IPS DF 4.7 (cell line): ENCODE measurements around the gene UBXN4.
"Not testable (repeated sequence)": the region's sequence is repeated elsewhere in the genome, so short reads cannot be mapped to it uniquely, and the experiment has no call there.

Source experiments
- DNase-seq: peaks from one replicate; pipeline ENCODE4 v3.0.0-alpha.2; 2013; ENCODE audit warnings: low spot score; ENCODE audit errors: extremely low read depth

The UBXN4 gene

GRCh38 chr2:135762530-135762929, 20.9 kb downstream of the UBXN4 start:
- DNase-seq, result no peak

GRCh38 chr2:135768863-135769262, 27.2 kb downstream of the UBXN4 start:
- DNase-seq, result no peak

DNA sequence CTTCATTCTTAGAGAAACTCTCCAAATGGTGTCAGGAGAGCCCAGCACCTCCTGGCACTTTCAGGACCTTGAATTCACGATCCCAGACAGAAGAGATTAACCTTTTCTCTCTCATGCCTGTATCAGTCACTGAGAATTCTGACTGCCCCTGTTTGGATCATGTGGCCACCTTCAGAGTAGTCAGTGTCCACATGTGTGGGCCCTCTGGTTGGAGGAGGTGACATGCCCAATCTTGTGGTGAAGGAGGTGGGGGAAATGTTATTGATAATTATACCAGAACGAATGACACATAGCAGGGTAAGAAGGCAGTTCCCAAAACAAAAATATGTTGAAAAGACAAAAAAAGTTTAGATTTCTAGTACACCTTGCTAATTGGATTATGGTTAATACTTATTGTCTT, 31.7 kb downstream of the UBXN4 start:
- DNase-seq, result no peak

DNA sequence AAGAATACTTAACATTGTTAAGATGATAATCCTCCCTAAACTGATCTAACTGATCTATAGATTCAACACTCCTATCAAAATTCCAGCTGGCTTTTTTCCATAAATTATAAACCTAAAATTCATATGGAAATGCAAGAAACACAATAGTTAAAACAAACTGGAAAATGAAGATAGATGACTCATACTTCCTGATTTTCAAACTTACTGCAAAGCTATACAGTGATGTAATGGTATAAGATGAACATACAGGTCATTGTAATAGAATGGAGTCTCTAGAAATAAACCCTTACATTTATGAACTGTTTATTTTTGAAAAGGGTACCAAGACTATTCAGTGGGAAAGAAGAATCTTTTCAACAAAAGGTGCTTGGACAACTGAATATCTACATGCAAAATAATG, 32.3 kb downstream of the UBXN4 start:
- DNase-seq, result no peak

- DNase-seq, result no peak
Observed at GRCh38 chr2:135775420-135775819, 33.8 kb downstream of the UBXN4 start.

DNA sequence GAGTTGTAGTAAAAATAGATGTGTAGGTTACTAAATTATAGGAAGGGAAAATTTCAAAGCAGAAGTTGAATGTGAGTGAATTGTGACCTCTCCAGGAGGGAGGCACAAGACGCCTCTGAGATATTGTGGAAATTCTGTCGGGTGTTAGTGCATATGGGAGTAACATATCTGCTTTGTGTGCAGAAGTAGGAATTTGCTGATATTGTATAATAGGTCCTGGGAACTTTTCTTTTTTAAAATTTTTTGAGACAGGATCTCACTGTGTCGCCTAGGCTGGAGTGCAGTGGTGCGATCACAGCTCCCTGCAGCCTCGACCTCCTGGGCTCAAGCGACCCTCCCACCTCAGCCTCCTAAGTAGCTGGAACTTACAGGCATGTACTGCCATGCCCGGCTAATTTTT, 34.7 kb downstream of the UBXN4 start:
- no peak for DNase-seq

- no peak for DNase-seq
Observed at GRCh38 chr2:135782231-135782630, 40.6 kb downstream of the UBXN4 start.

DNA sequence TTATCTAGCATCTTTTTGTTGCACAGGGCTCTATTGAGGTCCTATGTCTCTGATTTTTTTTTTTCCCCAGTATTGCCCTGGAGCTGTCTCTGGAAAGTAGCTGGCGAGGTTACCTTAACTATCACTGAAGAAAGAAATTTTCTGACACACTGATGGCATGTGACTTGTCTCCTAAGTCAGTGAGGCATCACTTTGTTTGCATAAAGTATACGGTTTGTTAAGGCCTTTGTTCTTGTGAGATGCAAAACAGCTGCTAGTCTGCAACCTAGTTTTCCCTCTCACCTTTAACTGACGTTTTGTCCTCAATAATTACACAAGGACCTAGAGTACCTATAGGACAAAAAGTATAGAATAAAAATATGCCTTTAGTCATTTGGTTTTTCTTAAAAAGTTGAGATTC, 41.8 kb downstream of the UBXN4 start:
- DNase-seq, result no peak

DNA sequence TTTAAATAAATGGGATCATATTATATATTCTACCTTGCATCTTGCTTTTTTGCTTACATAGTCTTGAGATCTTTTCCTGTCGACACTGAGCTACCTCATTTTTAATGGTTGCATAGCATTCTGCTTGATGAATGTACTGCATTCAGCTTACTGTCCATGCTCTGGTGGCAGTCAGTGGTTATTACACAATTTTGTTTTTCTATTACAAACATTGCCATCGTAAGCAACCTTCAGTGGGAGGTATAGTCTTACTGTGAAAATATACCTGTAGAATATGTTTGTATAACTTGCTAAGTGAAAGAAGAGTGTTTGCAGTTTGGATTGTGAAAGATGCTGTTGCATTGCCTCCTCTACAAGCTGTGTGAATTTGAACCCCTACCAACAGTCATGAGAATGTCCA, 43.4 kb downstream of the UBXN4 start:
- DNase-seq, result no peak

DNA sequence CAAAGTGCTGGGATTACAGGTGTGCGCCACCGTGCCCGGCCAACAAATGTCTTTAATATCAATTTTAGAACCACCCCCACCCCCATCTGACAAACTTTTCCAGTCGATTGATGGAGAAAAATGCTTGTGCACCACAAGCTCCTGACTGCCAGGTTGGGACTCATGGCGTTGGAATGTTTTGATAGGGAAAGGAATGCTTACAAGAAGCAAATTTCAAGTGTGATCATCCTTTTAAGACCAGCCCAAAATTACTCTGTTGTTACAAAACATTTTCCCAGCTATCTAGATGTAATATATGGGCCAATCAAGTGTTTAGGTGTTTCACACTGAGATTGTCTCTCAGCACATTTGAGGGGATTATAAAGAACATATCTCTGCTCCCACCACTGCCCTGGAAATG, 45.2 kb downstream of the UBXN4 start:
- DNase-seq, result no peak

GRCh38 chr2:135790423-135790822, 48.8 kb downstream of the UBXN4 start:
- DNase-seq, result no peak

DNA sequence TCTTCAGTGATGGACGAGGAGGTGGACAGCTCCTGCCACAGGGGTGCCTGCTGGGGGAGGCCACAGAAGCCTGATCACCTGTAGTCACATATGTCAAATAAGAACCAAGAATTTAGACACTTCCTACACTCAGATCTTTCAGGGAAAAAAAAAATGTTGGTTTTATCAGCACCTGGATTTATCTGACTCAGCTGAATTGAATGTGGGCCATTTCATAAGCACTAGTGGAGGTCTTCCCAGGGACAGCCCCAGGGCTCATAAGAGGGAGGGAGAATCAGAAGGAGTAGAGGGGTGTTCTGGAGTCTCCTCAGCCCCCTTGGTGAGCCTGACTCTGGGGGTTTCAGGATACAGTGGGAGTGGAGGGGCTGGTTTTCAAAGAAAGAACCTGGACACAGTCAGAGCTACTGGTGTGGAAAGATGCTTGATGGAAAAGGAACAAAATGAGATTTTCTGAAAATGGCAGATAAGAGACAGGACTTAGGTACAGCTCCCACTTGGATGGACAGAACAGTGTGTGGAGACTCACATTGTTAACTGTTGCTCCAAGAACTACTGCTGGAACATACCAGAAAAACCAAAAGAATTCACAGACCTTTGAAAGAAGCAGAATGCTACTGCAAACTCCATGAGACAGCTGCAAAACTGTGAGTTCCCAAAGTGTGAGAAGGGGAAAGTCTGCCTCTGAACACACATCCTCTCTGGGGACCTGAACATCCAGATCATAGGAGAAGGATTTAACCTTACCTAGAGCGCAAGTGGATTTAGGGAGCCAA, 49.9 kb downstream of the UBXN4 start:
- no peak for DNase-seq

- DNase-seq, result no peak
Observed at GRCh38 chr2:135792401-135793150, 50.9 kb downstream of the UBXN4 start.

DNA sequence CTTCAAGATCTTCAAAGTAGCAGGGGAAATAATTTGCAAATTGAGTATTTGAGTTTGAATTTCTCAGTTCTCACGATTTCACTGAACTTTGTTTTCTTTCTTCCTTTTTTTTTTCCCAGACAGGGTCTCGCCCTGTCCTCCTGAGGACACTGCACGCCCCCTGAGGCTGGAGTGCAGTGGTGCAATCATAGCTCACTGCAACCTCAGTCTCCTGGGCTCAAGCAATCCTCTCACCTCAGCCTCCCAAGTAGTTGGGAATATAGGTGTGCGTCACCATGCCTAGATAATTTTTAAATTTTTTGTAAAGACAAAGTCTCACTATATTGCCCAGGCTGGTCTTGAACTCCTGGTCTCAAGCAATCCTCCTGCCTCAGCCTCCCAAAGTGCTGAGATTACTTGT, 54.0 kb downstream of the UBXN4 start:
- not testable (repeated sequence) for DNase-seq

- no peak for DNase-seq
Observed at GRCh38 chr2:135796606-135797005, 55.0 kb downstream of the UBXN4 start.

DNA sequence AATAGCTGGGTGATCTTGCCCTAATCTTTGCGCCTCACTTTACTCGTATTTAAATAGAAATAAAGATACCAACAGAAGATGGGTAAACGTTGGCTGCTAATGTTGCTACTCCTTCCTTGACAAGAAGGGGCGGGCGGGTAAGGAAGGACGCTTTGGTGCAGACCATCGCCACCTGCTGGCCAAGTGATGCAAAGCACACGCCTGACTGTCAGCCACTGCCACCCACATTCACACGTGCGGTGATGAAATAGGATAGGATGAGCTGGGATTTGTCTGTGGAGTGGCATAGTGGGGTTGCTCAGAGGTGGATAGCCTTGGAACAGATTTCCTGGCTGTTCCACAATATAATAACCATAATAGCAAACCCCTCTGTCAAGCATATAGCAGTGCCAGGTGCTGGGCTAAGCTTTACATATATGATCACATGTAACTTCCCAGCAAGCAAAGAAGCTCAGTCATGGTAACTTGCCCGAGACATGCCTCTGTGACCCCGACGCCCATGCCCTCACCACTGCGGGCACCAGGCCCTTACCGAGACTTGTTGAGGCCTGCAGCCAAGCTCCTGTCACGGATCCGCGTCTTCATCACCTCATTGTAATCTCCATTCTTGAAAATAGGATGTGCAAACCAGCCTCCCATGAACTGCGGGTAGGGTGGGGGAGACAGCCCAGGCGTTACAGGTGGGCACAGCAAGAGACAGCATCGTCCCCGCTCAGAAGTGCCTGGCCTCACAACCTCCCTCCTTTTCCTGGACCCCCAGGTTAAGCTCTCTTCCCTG, 56.0 kb downstream of the UBXN4 start:
- peak; percentile 38 for DNase-seq

GRCh38 chr2:135798275-135798705, 56.6 kb downstream of the UBXN4 start:
- DNase-seq, result no peak

DNA sequence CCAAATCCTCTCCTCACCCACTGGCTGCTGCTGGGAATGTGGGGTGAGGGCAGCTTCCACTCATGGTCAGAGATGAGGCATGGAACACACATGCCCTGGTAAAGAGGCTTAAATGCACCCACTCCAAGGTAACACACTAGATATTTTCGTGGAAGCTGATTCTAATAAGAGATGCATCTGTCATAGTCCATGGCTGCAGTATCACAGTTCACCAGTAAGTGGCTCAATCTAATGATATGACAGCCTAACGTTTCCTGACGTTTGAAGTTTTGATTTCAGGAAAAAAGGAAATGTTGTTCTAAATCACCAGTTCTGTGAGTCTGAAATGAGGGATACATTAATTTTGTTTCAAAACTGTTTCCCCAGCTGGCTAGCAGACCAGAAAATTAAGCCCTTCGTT, 57.1 kb downstream of the UBXN4 start:
- no peak for DNase-seq

DNA sequence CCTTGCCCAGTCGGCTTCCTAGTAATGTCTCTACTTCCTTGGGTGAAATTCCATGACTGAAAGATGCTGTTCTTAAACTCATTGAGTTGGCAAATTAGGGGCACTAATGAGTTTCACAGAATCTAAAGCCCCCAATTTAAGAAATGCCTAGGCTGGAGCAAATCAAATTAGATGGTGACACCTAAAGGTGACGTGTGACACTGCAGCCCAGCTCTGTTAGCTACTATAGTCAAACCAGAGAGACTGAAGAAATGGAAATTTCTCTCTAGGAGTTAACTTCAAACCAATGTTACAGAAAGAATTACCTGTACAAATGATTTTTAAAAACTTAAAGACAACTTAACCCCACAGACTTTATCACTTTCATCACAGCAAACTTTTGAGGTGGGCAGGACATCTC, 58.1 kb downstream of the UBXN4 start:
- DNase-seq, result no peak

DNA sequence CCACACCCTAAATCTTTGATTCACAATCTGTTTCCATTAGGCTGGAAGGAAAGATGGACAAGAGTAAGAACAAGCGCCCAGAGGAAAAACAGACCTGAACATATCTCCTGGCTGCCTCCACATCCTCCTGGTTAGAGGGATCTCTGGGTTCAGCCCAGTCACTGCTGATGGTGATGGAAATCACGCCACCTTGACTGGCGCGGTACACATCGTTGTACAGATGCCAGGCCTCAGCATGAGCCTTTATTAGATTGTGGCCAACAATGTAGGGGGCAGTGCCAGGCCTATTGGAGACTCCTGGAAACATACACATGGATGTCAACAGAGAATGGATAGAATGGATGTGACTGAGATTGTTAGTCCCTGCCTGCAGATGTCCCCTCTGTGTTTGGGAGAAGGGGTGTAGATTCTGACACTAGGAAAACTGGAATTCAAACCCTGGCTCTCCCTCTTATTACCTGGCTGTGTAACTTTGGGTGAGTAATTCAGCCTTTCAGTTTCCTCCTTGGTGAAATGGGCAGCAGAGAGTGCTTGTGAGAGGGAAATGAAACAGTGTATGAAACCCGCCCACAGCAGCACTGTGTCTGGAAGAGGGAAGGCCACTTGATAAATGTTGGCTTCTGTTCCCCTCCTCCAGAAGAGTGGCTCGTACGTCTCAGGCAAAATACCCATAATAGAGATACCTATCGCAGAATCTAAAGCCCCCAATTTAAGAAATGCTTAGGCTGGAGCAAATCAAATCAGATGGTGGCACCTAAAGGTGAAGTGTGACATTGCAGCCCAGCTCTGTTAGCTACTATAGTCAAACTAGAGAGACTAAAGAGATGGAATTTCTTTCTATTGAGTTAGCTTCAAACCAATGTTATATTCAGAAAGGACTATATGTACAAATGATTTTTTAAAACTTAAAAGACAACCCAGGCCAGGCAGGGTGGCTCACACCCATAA, 59.1 kb downstream of the UBXN4 start:
- no peak for DNase-seq

DNA sequence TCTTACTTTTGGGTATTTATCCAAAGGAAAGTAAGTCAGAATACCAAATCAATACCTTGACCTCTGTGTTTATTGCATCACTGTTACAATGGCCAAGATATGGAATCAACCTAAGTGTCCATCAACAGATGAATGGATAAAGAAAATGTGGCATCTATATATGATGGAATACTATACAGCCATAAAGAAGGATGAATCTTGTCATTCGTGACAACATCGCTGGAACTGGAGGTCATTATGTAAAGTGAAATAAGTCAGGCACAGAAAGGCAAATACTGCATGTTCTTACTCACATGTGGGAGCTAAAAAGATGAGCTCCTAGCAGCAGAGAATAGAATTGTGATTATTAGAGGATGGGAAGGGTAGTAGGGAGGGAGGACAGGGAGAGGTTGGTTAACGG, 60.7 kb downstream of the UBXN4 start:
- no peak for DNase-seq
